T-helper 1 cell treated with Interleukin-12 subunit alpha and Interleukin-12 subunit beta and Interleukin-4 antibody, amounts not matched to agents 30 μg/mL and 1 μg/mL, for 36 hours (primary cell): ENCODE data around the gene YPEL2.
A peak's percentile ranks its signal among the peaks of the same experiment; 100 is the strongest.
"Not testable (repeated sequence)": the region's sequence is repeated elsewhere in the genome, so short reads cannot be mapped to it uniquely, and the experiment has no call there.

Experiments used
- H3K27ac Mint-ChIP-seq: one replicate; pipeline ENCODE4 v1.8.0; 2021; ENCODE audit warnings: mild to moderate bottlenecking, mixed read lengths
- H3K27me3 Mint-ChIP-seq: one replicate; pipeline ENCODE4 v1.8.0; 2021; ENCODE audit warnings: low read depth, mixed read lengths
- H3K36me3 Mint-ChIP-seq: one replicate; pipeline ENCODE4 v1.8.0; 2021; ENCODE audit warnings: low read depth, mixed read lengths
- H3K4me1 Mint-ChIP-seq: one replicate; pipeline ENCODE4 v1.8.0; 2021; ENCODE audit warnings: low read depth, mixed read lengths
- H3K4me3 Mint-ChIP-seq: one replicate; pipeline ENCODE4 v1.8.0; 2021; ENCODE audit warnings: mild to moderate bottlenecking, moderate library complexity, mixed read lengths
- H3K9me3 Mint-ChIP-seq: one replicate; pipeline ENCODE4 v1.8.0; 2021; ENCODE audit warnings: mixed read lengths

YPEL2 gene

DNA sequence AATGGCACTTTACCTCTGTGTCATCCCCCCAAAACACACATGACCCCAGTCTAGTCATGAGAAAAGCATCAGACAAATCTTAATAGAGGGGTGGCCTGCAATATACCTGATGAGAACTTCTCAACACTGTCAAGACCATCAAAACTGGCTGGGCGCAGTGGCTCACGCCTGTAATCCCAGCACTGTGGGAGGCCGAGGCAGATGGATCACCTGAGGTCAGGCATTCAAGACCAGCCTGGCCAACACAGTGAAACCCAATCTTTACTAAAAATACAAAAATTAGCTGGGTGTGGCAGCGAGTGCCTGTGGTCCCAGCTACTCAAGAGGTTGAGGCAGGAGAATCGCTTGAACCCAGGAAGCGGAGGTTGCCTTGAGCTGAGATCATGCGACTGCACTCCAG is 19.9 kb upstream of the YPEL2 start:
- not testable (repeated sequence) for H3K27me3 Mint-ChIP-seq, H3K27ac Mint-ChIP-seq, H3K36me3 Mint-ChIP-seq, H3K9me3 Mint-ChIP-seq, H3K4me3 Mint-ChIP-seq, H3K4me1 Mint-ChIP-seq

DNA sequence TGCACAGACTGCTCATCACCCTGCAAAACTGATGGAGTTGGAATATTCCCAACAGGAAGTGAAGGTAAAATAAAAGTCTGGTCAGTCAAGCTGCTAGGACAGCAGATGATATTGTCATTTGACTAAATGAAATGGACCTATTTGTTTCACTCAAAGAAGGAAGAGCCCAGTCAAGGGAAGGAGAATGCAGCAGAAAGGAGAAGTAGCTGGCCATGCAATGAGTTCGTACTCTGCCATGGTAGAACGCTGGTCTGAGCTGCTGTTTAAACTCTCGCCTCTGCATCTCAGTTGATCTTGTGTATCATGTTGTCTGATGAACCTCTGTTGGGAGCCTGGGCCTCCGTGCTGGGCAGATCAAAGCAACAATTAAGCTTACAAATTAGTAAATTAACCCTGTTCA is 15.6 kb upstream of the YPEL2 start:
- Mint-ChIP-seq H3K9me3 (no peaks in the 10 kb centered on the region), H3K27ac (no peak overlapping the region), H3K27me3 (no peaks in the 10 kb centered on the region), H3K4me3 (no peak overlapping the region), H3K36me3 (no peaks in the 10 kb centered on the region), H3K4me1 (peaks cover 4% of the 10 kb centered on the region)

DNA sequence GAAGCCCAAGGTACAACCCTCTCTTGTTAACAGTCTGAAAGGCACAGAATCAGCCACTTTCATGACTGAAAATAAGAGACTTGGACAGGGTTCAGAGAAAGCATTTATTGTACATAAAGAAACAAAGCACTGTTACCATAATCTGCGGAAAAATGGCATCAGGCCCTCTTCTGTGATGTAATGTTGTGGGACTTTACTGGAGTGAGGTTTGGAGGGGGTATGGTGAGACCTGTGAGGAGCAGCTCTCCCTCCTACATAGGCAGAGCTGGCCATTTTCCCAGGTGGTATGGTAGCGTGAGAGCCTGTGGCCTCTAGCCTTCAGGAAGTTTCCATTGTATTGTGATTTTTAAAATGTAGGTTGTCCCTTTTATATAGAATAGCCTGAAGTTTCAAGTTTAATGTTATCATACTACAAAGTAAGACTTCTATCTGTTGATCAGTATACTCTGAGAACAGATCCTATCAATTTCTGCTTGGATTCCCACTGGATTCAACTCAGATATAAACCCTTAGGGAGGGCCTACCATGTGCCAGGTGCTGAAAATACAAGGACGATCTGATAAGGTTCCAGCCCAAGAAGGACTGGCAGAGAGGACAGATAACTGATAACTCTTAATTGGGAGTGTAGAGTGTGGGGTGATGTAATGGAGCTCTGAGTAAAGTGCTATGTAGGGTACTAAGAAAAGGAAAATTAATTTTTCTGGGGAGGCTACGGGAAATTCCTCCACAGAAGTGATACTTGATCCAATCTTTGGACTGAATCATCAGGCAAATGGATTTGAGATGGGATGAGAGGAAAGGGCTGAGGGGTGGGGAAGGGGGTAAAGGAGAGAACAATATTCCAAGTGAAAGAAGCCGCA is 4.1 kb upstream of the YPEL2 start:
- Mint-ChIP-seq H3K27ac (peak overlapping the region; percentile 76), H3K9me3 (no peaks in the 10 kb centered on the region), H3K4me3 (no peak overlapping the region), H3K4me1 (peaks cover 30% of the 10 kb centered on the region), H3K36me3 (peaks cover 3% of the 10 kb centered on the region), H3K27me3 (no peaks in the 10 kb centered on the region)

DNA sequence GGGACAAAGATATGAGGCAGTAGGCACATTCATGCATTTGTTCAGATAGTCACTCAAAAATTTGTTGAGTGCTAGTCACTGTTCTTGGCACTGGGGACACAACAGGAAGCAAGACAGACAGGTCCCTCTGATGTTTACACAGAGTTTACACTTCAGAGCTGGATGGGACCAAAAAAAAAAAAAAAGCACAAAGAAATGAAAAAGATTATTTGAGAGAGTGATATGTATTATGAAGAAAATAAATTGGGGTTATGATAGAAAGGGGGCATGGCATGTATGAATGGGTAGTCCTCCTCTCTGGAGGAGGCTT is 3.5 kb upstream of the YPEL2 start:
- Mint-ChIP-seq H3K36me3 (peaks cover 3% of the 10 kb centered on the region), H3K27ac (peak overlapping the region; percentile 76), H3K4me3 (peak overlapping the region; percentile 50), H3K9me3 (no peaks in the 10 kb centered on the region), H3K4me1 (peaks cover 30% of the 10 kb centered on the region), H3K27me3 (peaks cover 2% of the 10 kb centered on the region)

DNA sequence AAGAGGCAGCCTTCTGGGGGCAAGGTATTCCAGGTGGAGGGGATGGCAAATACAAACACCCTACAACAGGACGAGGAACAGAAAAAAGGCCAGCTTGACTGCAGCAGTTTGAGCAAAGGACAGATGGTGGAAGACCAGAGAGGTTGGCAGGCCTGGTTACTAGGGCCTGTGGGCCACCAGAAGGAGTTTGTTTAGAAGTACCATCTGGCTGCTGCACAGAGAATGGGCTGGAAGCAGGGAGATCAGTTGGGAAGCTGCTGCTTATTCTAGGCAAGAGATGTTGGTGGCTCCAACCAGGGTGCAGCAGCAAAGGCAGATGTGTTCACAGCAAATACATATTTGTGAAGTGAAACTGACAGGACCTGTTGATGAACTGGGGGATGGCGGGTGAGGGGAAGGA is 2.9 kb upstream of the YPEL2 start:
- H3K4me3 Mint-ChIP-seq = no peak overlapping the region
- peaks cover 7% of the 10 kb centered on the region for H3K27me3 Mint-ChIP-seq
- peaks cover 34% of the 10 kb centered on the region for H3K4me1 Mint-ChIP-seq
- peak overlapping the region; percentile 52 for H3K27ac Mint-ChIP-seq
- no peaks in the 10 kb centered on the region for H3K9me3 Mint-ChIP-seq
- peaks cover 3% of the 10 kb centered on the region for H3K36me3 Mint-ChIP-seq

DNA sequence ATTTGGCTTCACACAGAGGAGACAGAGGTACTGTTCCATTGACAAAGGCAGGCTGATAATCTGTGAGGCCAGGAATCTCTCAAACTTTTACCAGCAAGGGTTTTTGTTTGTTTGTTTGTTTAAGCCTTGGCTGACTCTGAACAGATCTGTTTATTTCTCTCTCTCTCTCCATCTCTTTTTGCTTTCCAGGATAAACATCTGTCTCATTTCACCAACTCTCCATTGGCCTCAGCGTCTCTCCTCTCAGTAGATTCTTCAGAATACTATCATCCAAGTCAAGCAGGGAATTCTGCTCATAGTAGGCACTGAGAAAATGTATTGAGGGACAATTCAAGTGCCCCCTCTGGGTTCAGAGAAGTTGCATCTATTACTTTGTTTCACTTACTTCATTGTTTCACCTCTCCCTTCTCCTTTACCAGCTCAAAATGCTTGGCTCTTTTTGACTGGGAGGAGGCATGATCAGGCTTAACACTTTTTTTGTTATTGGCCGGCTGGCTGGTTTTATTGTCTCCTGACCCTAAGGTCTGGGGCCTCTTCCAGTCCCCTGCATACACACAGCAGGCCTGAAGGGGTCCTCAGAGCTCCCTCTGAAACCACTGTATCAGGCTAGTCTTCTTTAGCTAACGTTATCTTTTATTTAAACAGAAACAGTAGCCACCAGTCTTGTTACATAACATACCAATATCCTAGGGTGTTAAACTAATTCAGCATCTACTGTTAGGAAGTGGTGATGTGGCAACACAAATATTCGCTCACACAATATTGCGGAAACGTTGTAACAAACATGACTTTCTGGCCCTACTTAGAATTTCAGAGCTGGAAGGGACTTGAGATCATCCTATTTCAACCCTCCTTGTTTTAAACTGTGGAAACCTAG is 2.0 kb upstream of the YPEL2 start:
- peaks cover 15% of the 10 kb centered on the region for H3K27me3 Mint-ChIP-seq
- peaks cover 40% of the 10 kb centered on the region for H3K4me1 Mint-ChIP-seq
- no peaks in the 10 kb centered on the region for H3K9me3 Mint-ChIP-seq
- peak overlapping the region; percentile 82 for H3K27ac Mint-ChIP-seq
- peaks cover 3% of the 10 kb centered on the region for H3K36me3 Mint-ChIP-seq
- H3K4me3 Mint-ChIP-seq = peak overlapping the region; percentile 60

DNA sequence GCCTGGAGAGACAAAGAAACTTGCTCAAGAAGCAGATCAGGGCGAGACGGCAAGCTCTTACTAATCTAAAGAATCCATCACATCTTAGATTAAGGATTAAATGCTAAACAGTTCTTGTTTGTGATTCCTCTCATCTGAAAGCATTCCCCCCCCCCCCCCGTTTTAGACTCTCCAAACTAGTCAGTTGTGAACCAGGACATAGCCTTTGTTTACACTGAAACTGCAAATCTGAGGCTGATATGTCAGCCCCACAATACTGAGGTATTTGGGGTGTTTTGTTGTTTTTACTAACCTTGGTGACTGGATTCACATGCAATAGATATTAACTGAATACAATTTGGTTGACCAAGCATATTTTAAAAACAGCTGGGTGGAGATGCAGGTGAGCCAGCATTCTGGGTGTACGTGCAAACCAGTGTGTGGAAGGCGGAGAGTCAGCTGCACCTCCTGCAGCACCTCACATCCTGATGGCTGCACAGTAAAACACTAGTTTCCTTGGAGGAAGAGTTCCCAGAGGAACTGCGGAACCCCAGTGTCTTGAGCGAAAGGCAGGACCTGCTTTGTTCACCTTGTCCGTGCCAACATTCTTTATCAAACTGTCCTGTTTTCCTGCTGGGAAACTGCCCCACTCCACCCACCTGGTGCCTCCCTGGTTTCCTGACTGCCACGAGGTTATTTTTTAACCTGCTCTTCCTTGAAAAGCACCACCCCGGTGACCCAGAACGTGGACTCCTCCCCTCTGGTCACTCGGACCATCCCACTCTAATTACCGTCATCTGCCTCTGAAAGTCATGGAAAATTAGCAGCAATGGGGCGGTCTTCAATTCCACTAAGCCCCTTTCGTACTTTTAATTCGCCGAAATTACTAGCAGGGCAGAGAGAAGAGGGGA is 1.2 kb upstream of the YPEL2 start:
- H3K4me3 Mint-ChIP-seq = peak overlapping the region; percentile 60
- peaks cover 22% of the 10 kb centered on the region for H3K27me3 Mint-ChIP-seq
- peaks cover 40% of the 10 kb centered on the region for H3K4me1 Mint-ChIP-seq
- H3K27ac Mint-ChIP-seq = peak overlapping the region; percentile 82
- H3K36me3 Mint-ChIP-seq = peaks cover 3% of the 10 kb centered on the region
- no peaks in the 10 kb centered on the region for H3K9me3 Mint-ChIP-seq

DNA sequence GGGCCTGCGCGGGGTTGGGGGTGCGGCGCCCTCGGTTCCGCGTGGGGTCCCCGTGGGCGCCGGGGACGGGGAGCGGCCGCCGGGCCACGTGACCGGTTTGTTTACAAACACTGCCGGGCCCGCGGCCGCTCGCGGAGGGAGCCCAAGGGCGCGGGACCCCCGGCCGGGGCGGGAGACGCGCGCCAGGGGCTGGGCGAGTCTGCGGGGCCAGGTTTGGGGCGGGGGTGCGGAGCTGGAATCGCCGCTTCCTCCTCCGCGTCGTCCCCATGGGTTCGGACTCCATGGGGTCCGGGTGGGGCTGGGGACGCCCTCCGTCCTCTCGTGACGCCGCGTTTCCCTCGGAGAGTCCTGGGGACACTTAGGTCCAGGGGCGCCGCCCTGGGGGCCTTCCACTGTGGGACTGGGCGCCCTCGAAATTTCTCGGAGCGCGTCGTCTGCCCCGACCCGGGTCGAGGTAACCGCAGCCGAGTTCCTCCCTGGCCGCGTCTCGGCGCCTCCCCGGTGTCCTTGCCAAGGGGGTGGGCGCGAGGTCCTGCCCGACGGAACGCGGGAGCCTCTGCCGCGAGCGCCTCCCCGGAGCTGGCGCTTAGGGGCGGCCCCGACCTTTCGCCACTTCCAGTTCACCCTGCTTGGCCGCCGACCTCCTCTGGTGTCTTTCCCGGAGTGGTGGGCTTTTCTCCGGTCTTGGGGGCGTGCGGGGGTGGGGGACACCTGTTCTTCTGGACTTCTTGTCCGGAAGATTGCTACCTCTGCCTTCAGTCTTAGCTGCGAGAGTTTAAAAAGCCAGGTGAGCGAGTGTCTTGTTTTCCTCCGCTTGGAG is 684 bp downstream of the YPEL2 start:
- Mint-ChIP-seq H3K9me3 (no peaks in the 10 kb centered on the region), H3K4me3 (peak overlapping the region; percentile 86), H3K27me3 (peaks cover 25% of the 10 kb centered on the region), H3K27ac (peak overlapping the region; percentile 70), H3K36me3 (peaks cover 3% of the 10 kb centered on the region), H3K4me1 (peaks cover 41% of the 10 kb centered on the region)

DNA sequence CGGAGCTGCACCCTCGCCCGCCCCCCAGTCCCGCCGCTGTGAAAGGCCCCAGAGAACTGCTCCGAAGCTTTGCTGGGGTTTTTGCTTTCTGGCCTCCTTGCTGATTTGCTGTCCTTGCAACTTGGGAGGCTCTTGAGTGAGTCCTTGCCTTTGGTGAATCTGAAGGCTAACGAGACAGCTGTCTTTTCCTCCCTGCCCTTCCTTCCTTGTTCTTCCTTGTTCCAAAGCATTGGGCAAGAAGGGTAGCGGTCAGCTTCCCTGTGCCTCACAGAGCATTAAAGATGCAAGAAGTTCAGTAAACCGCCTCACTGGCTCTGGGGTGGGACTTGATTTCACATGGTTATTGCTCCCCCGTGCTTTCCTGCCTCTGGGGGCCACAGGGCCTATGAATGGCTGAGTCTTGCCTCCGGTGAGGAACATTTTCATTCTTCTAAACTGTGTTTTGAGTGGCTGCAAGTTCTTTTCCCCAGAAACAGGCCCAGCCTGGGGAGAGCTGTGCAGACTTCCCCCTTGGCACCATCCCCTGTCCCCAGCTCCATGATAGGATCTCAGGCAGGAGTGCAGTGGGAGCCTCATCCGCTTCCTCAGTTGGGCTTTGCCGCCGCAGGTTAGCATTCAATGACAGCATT is 1.4 kb downstream of the YPEL2 start:
- H3K4me3 Mint-ChIP-seq = peak overlapping the region; percentile 86
- H3K27ac Mint-ChIP-seq = peak overlapping the region; percentile 70
- H3K36me3 Mint-ChIP-seq = peaks cover 2% of the 10 kb centered on the region
- H3K9me3 Mint-ChIP-seq = no peaks in the 10 kb centered on the region
- H3K27me3 Mint-ChIP-seq = peaks cover 25% of the 10 kb centered on the region
- peaks cover 36% of the 10 kb centered on the region for H3K4me1 Mint-ChIP-seq

DNA sequence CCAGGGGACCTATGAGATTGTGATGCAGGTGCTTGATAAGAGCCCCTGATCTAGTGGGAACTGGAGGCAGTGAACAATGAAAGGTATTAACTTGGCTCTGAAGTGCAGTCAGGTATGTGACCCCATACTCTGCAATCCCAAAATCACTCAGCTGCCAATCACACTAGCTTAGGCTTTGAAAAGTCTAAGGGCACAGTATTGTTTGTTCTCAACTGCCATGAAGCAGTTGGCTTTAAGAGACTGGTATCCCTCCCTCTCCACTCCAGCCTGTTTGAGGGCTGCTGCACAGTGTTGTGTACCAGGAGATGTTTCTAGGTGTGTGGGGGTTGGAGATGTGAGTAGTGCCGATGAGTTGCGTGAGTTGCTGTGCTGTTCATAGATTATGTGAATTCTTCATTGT is 2.4 kb downstream of the YPEL2 start:
- Mint-ChIP-seq H3K27ac (peak overlapping the region; percentile 16), H3K4me3 (no peak overlapping the region), H3K27me3 (peaks cover 25% of the 10 kb centered on the region), H3K9me3 (no peaks in the 10 kb centered on the region), H3K36me3 (no peaks in the 10 kb centered on the region), H3K4me1 (peaks cover 27% of the 10 kb centered on the region)

DNA sequence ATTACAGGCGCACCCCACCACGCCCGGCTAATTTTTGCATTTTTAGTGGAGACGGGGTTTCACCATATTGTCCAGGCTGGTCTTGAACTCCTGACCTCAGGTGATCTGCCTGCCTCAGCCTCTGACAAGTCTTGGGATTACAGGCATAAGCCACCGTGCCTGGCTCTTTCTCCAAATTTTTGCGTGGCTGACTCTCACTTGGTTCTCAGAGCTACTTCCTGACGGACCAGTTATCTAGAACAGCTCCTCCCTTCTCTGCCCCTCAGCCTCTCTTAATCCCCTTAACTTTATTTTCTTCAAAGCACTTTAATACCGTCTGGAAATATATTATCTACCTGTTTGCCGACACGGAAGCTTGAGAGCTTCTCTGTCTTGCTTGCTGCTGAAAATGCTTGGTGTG is 4.2 kb downstream of the YPEL2 start:
- Mint-ChIP-seq H3K9me3 (no peaks in the 10 kb centered on the region), H3K4me1 (peaks cover 17% of the 10 kb centered on the region), H3K4me3 (no peak overlapping the region), H3K36me3 (no peaks in the 10 kb centered on the region), H3K27ac (no peak overlapping the region), H3K27me3 (peaks cover 25% of the 10 kb centered on the region)

DNA sequence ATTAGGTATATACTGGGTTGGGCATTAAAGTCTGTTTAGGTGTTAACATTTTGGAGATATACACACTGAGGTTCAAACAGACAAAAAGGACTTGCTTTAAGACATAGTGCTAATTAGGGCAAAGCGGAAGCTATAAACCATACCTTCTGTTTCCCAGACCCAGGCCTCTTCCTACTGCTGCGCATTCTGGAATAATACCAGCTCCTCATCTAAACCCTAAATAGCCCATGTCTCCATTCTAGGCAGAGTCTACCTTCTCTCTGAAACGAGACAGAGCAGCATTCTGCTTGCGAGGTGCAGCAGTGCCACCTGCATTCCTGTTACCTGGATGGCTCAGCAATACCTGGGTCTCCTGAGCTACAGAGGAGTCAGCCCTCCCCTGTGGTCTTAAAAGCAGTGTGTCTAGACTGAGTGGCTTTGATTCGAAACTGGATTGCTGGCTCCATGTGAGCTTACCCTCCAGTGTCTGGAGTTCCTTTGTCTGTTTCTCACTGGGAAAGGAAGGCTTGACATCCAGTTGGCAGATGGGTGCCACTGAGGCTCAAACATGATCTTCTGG is 6.4 kb downstream of the YPEL2 start:
- Mint-ChIP-seq H3K4me1 (peaks cover 22% of the 10 kb centered on the region), H3K4me3 (no peak overlapping the region), H3K9me3 (no peaks in the 10 kb centered on the region), H3K27ac (no peak overlapping the region), H3K36me3 (no peaks in the 10 kb centered on the region), H3K27me3 (peaks cover 24% of the 10 kb centered on the region)

DNA sequence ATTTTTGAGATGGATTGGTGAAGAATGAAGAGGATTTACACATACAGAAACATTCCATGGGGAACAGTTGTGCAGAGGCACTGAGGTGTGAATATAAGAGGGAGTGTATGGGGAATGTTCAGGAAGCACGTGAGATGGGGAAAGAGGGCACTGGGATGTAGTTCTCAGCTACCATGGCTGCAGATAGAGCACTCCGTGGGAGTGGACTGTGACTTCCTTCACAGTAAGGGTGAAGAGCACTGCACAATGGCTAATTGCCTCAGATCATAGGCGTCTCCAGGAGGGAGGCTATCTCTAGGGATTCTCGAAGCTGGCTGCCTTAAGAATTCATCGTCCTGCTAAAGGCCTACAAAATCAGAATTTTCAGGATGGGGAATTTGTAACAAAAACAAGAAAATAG is 7.0 kb downstream of the YPEL2 start:
- H3K27ac Mint-ChIP-seq = no peak overlapping the region
- H3K9me3 Mint-ChIP-seq = no peaks in the 10 kb centered on the region
- H3K27me3 Mint-ChIP-seq = peaks cover 19% of the 10 kb centered on the region
- H3K4me3 Mint-ChIP-seq = no peak overlapping the region
- peaks cover 23% of the 10 kb centered on the region for H3K4me1 Mint-ChIP-seq
- H3K36me3 Mint-ChIP-seq = no peaks in the 10 kb centered on the region
